ENCODE measurements around the gene PKIB.

GRCh38 chr6:122694075-122694474, 83.9 kb downstream of the PKIB start:
- no peak for TF ChIP-seq POLR2A (IDR thresholded peaks at IDR 0.05; ENCODE audit: low read depth, low read length)
- TF ChIP-seq CTCF (conservative IDR thresholded peaks at IDR 0.05; ENCODE audit: low read depth, low read length): no peak
- TF ChIP-seq RCOR1 (IDR thresholded peaks at IDR 0.05; ENCODE audit: insufficient replicate concordance, low read length): no peak
- no peak for TF ChIP-seq RFX5 (IDR thresholded peaks at IDR 0.05; ENCODE audit: low read depth, low read length)
- TF ChIP-seq CHD1 (IDR thresholded peaks at IDR 0.05; ENCODE audit: low read depth, low read length): no peak
- TF ChIP-seq BHLHE40 (IDR thresholded peaks at IDR 0.05; ENCODE audit: low read depth, low read length): no peak
- TF ChIP-seq, protein P1, sequence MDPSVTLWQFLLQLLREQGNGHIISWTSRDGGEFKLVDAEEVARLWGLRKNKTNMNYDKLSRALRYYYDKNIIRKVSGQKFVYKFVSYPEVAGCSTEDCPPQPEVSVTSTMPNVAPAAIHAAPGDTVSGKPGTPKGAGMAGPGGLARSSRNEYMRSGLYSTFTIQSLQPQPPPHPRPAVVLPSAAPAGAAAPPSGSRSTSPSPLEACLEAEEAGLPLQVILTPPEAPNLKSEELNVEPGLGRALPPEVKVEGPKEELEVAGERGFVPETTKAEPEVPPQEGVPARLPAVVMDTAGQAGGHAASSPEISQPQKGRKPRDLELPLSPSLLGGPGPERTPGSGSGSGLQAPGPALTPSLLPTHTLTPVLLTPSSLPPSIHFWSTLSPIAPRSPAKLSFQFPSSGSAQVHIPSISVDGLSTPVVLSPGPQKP (IDR thresholded peaks at IDR 0.05; ENCODE audit: borderline replicate concordance, low read depth, low read length): no peak
- no peak for TF ChIP-seq FOS (IDR thresholded peaks at IDR 0.05; ENCODE audit: low read depth, low read length)
- no peak for TF ChIP-seq SMC3 (IDR thresholded peaks at IDR 0.05; ENCODE audit: low read depth, low read length)
- TF ChIP-seq RAD21 (IDR thresholded peaks at IDR 0.05; ENCODE audit: low read length): no peak
- no peak for TF ChIP-seq CEBPB (IDR thresholded peaks at IDR 0.05; ENCODE audit: low read depth, low read length)

Measured in IMR-90 (cell line).